Stomach (tissue), 4 donors: ENCODE measurements around the gene CLMP.

ENCODE experiments used
- EP300 ChIP-seq: sonication (generic); formaldehyde crosslinking; IDR thresholded peaks from one replicate; pipeline ENCODE4 v1.6.1; 2017; ENCODE audit warnings: antibody characterized with exemption
- POLR2A ChIP-seq, 4 donors: fragments of 450-650 bp; IDR thresholded peaks; one replicate each; pipeline ENCODE4 v1.6.1; 2016; ENCODE audit warnings: antibody characterized with exemption in 4 of 4, control low read depth in 2 of 4, mild to moderate bottlenecking in 1 of 4, moderate library complexity in 1 of 4
- TF ChIP-seq, protein P1 (sequence below), 7 experiments: fragments of 450-650 bp in 4 of 7; fragments of 200-600 bp in 3 of 7; sonication (generic) in 3 of 7; IDR thresholded peaks; one replicate each; pipeline ENCODE4 v1.5.1; 2016 to 2019; ENCODE audit warnings: antibody characterized with exemption in 7 of 7, control low read depth in 2 of 7, mild to moderate bottlenecking in 1 of 7

DNA sequence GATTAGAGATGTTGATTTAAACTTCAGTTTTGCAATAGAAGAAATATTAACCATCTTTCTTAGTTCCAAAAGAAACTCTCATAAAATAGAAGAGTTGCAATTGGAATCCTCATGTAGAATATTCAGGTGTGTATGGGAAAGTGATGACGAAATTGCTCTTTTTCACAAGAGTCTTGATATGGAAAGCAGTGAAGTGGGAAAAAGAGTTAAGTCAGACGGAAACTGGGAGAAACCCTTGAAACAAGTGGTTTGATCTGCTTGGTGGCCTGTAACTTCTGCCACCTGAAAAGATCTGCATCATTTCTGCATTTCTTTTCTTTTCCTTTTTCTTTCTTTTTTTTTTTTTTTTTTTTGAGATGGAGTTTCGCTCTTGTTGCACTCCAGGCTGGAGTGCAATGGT, 41.8 kb upstream of the CLMP start:
- TF ChIP-seq, protein P1, sequence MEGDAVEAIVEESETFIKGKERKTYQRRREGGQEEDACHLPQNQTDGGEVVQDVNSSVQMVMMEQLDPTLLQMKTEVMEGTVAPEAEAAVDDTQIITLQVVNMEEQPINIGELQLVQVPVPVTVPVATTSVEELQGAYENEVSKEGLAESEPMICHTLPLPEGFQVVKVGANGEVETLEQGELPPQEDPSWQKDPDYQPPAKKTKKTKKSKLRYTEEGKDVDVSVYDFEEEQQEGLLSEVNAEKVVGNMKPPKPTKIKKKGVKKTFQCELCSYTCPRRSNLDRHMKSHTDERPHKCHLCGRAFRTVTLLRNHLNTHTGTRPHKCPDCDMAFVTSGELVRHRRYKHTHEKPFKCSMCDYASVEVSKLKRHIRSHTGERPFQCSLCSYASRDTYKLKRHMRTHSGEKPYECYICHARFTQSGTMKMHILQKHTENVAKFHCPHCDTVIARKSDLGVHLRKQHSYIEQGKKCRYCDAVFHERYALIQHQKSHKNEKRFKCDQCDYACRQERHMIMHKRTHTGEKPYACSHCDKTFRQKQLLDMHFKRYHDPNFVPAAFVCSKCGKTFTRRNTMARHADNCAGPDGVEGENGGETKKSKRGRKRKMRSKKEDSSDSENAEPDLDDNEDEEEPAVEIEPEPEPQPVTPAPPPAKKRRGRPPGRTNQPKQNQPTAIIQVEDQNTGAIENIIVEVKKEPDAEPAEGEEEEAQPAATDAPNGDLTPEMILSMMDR (IDR thresholded peaks at IDR 0.05): no peak
- TF ChIP-seq POLR2A (IDR thresholded peaks at IDR 0.05): no peak
- TF ChIP-seq EP300: no peak
